NB4 (cell line): ENCODE measurements around the gene ULK3.

Experiments
- CTCF ChIP-seq: IDR thresholded peaks from one replicate; pipeline ENCODE4 v1.5.1; 2012; ENCODE audit warnings: low read depth, low read length
- MAX ChIP-seq: IDR thresholded peaks from 2 replicates; pipeline ENCODE4 v1.6.1; 2011; ENCODE audit warnings: low read depth, low read length
- POLR2A ChIP-seq: IDR thresholded peaks from 2 replicates; pipeline ENCODE4 v1.6.1; 2011; ENCODE audit warnings: mild to moderate bottlenecking; ENCODE audit not compliant: insufficient read length; ENCODE audit errors: extremely low read depth

GRCh38 chr15:74830868-74831267, 12.1 kb downstream of the ULK3 start:
- no peak for TF ChIP-seq MAX
- TF ChIP-seq CTCF, result no peak
- no peak for TF ChIP-seq POLR2A
